Measurements from ENCODE around the gene DNM3.
"Not testable (repeated sequence)": the region's sequence is repeated elsewhere in the genome, so short reads cannot be mapped to it uniquely, and the experiment has no call there.

Gene DNM3

DNA sequence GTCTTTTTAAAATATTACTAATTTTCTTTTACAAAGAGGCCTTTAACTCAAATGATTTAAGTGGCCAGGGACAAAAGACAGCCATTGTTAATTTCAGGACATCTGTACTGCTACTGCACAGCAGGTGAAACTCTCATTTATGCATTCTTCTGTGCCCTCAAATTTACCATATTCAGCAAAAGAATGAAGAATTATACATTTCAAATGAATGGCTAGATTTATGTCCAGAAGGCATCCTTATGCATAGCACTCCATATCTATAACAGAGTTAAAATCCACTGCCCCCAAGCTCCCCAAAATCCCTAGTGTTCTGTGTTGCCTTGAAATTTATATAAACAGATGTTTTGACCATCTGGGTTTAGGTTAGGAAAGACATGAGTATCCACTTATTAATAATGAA lies 202.6 kb downstream of the DNM3 start:
- no peaks in the 10 kb centered on the region for H3K4me1 ChIP-seq (ENCODE audit: insufficient read depth, low read length)
- H3K9me3 ChIP-seq (ENCODE audit: low read length): no peaks in the 10 kb centered on the region
- H3K36me3 ChIP-seq (ENCODE audit: insufficient read depth, low read length): no peaks in the 10 kb centered on the region
- H3K9ac ChIP-seq (ENCODE audit: low read length): no peak overlapping the region
- no peak overlapping the region for H3K27ac ChIP-seq (ENCODE audit: low read depth, low read length)
- H3K4me3 ChIP-seq (ENCODE audit: low read depth in 1 of 2, low read length in 2 of 2): no peak overlapping the region
- no peaks in the 10 kb centered on the region for H3K27me3 ChIP-seq (ENCODE audit: control insufficient read depth in 1 of 2, insufficient read depth in 2 of 2, low read length in 2 of 2)

DNA sequence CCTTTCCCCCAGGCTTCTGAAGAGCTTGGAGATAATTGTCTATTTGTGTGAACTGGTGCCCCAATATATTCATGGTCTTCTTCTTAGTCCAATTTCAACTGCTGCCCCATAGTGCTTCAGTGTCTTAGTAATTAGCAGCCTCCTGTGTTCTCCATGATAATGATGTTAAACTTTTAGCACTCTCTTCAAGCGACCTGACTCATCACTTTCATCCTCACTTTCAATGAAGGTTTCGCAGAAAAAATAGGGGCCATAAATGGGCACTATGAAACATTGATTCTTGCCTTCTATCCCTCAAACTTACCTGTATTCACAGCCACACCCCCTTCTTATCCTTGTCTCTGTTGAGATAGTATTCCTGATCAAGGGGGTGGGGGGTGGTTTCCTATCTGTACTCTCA lies 210.6 kb downstream of the DNM3 start:
- H3K9me3 ChIP-seq (ENCODE audit: low read length): no peaks in the 10 kb centered on the region
- no peaks in the 10 kb centered on the region for H3K4me1 ChIP-seq (ENCODE audit: insufficient read depth, low read length)
- no peak overlapping the region for H3K9ac ChIP-seq (ENCODE audit: low read length)
- H3K27ac ChIP-seq (ENCODE audit: low read depth, low read length): no peak overlapping the region
- no peak overlapping the region for H3K4me3 ChIP-seq (ENCODE audit: low read depth in 1 of 2, low read length in 2 of 2)
- no peaks in the 10 kb centered on the region for H3K27me3 ChIP-seq (ENCODE audit: control insufficient read depth in 1 of 2, insufficient read depth in 2 of 2, low read length in 2 of 2)
- H3K36me3 ChIP-seq (ENCODE audit: insufficient read depth, low read length): no peaks in the 10 kb centered on the region

DNA sequence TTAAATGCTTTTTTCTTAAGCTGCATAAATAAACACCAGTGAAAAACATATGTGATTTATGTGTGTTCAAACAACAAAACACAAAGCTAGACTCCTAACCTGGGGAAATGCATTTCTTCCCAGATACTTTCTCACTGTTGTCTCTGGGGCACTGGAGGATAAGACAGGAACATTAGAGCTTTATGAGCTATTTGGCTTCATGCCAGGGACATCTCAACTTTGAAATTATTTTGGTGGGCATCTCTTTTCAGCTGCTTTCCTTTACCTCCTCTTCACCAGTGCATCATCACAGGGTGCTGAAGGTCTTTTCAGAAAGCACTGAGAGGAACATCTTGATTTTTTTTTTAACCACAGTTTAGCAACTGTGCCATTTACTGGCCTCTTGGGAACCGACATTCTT lies 212.9 kb downstream of the DNM3 start:
- Histone ChIP-seq H3K9ac (ENCODE audit: low read length) (no peak overlapping the region), H3K4me3 (ENCODE audit: low read depth in 1 of 2, low read length in 2 of 2) (no peak overlapping the region), H3K27me3 (ENCODE audit: control insufficient read depth in 1 of 2, insufficient read depth in 2 of 2, low read length in 2 of 2) (no peaks in the 10 kb centered on the region), H3K4me1 (ENCODE audit: insufficient read depth, low read length) (no peaks in the 10 kb centered on the region), H3K27ac (ENCODE audit: low read depth, low read length) (no peak overlapping the region), H3K36me3 (ENCODE audit: insufficient read depth, low read length) (no peaks in the 10 kb centered on the region), H3K9me3 (ENCODE audit: low read length) (no peaks in the 10 kb centered on the region)

DNA sequence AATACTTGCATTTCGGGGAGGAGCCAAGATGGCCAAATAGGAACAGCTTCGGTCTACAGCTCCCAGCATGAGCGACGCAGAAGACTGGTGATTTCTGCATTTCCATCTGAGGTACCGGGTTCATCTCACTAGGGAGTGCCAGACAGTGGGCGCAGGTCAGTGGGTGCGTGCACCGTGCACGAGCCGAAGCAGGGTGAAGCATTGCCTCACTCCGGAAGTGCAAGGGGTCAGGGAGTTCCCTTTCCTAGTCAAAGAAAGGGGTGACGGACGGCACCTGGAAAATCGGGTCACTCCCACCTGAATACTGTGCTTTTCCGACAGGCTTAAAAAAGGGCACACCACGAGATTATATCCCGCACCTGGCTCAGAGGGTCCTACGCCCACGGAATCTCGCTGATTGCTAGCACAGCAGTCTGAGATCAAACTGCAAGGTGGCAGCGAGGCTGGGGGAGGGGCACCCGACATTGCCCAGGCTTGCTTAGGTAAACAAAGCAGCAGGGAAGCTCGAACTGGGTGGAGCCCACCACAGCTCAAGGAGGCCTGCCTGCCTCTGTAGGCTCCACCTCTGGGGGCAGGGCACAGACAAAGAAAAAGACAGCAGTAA lies 214.6 kb downstream of the DNM3 start:
- not testable (repeated sequence) for H3K4me1 ChIP-seq (ENCODE audit: insufficient read depth, low read length); H3K4me3 ChIP-seq (ENCODE audit: low read depth in 1 of 2, low read length in 2 of 2); H3K27ac ChIP-seq (ENCODE audit: low read depth, low read length); H3K9ac ChIP-seq (ENCODE audit: low read length); H3K27me3 ChIP-seq (ENCODE audit: control insufficient read depth in 1 of 2, insufficient read depth in 2 of 2, low read length in 2 of 2); H3K9me3 ChIP-seq (ENCODE audit: low read length); H3K36me3 ChIP-seq (ENCODE audit: insufficient read depth, low read length)

DNA sequence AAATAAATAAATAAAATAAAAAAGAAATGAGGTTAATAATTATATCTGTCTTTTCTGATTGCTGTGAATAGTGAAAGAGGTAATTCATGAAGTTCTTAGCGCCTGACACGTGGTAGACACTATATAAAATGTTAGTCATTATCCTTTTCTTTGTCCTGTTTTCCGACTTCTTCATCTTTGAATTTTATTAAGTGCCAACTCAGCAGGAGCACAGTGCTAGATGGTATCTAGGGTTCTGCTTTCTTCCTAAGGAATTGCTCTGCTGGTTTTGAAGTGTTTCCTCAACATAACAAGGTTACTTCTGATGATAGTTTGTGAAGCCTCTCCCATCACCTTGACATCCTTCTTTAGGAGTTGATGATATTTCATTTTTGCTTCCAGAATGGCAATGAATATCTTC lies 227.0 kb downstream of the DNM3 start:
- Histone ChIP-seq H3K9ac (ENCODE audit: low read length) (no peak overlapping the region), H3K27ac (ENCODE audit: low read depth, low read length) (no peak overlapping the region), H3K27me3 (ENCODE audit: control insufficient read depth in 1 of 2, insufficient read depth in 2 of 2, low read length in 2 of 2) (no peaks in the 10 kb centered on the region), H3K9me3 (ENCODE audit: low read length) (no peaks in the 10 kb centered on the region), H3K4me3 (ENCODE audit: low read depth in 1 of 2, low read length in 2 of 2) (no peak overlapping the region), H3K36me3 (ENCODE audit: insufficient read depth, low read length) (no peaks in the 10 kb centered on the region), H3K4me1 (ENCODE audit: insufficient read depth, low read length) (no peaks in the 10 kb centered on the region)

DNA sequence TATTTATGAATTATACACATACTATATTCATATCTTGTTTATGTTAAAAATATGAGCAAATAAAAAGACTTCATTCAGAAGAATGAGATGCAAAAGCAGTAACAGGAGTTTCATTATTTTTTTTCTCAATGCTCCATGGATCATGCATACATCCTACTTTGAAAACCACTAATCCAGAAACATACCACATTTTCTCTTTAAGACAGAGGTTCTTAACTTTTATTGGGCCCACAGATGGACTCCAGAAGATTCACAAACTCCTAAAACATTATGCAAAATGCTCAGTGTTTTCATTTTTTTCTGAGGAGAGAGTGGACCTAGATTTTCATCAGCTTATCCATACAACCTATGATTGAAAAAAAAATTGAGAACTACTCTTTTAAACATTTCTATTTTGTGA lies 227.8 kb downstream of the DNM3 start:
- Histone ChIP-seq H3K27ac (ENCODE audit: low read depth, low read length) (no peak overlapping the region), H3K27me3 (ENCODE audit: control insufficient read depth in 1 of 2, insufficient read depth in 2 of 2, low read length in 2 of 2) (no peaks in the 10 kb centered on the region), H3K36me3 (ENCODE audit: insufficient read depth, low read length) (no peaks in the 10 kb centered on the region), H3K4me1 (ENCODE audit: insufficient read depth, low read length) (no peaks in the 10 kb centered on the region), H3K9me3 (ENCODE audit: low read length) (no peaks in the 10 kb centered on the region), H3K4me3 (ENCODE audit: low read depth in 1 of 2, low read length in 2 of 2) (no peak overlapping the region), H3K9ac (ENCODE audit: low read length) (no peak overlapping the region)

DNA sequence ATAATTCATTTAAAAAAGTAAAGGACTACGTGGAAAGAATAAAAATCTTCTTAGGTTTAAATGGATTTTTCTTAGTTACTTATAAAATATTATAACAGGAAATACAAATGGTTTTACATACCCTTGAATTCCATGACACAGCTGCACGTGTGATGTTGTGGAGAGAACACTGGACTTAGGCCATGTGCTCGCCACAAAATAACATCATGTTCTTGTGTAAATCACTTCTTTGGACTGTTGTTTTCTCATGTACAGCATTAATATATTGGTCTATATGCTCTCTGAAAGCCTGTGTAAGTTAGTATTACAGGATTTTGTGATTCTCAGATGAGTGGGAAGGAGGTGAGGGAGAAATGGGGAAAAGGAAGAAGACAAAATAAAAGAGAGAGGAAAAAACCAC lies 228.2 kb downstream of the DNM3 start:
- Histone ChIP-seq H3K9ac (ENCODE audit: low read length) (no peak overlapping the region), H3K27ac (ENCODE audit: low read depth, low read length) (no peak overlapping the region), H3K27me3 (ENCODE audit: control insufficient read depth in 1 of 2, insufficient read depth in 2 of 2, low read length in 2 of 2) (no peaks in the 10 kb centered on the region), H3K4me3 (ENCODE audit: low read depth in 1 of 2, low read length in 2 of 2) (no peak overlapping the region), H3K36me3 (ENCODE audit: insufficient read depth, low read length) (no peaks in the 10 kb centered on the region), H3K4me1 (ENCODE audit: insufficient read depth, low read length) (no peaks in the 10 kb centered on the region), H3K9me3 (ENCODE audit: low read length) (no peaks in the 10 kb centered on the region)

DNA sequence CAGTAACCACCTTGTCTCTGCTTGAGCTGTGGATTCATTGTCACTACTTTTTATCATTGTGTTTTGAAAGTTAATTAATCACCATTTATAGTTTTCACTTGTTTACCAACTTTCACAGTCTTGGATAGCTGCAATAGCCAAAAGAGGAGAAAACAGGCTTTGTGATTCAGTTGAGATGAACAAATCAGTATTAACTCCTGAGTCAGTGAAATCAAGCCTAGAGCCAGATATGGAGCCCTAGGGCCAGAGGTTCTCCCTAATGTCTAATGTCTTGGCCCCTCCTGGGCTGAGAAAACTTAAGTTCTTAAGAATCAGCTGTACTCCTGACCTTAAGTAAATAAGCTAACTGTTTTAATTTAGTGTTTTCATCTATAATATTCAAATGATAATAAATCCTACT lies 228.8 kb downstream of the DNM3 start:
- H3K27ac ChIP-seq (ENCODE audit: low read depth, low read length): no peak overlapping the region
- no peak overlapping the region for H3K9ac ChIP-seq (ENCODE audit: low read length)
- H3K27me3 ChIP-seq (ENCODE audit: control insufficient read depth in 1 of 2, insufficient read depth in 2 of 2, low read length in 2 of 2): no peaks in the 10 kb centered on the region
- H3K4me1 ChIP-seq (ENCODE audit: insufficient read depth, low read length): no peaks in the 10 kb centered on the region
- no peaks in the 10 kb centered on the region for H3K9me3 ChIP-seq (ENCODE audit: low read length)
- no peaks in the 10 kb centered on the region for H3K36me3 ChIP-seq (ENCODE audit: insufficient read depth, low read length)
- H3K4me3 ChIP-seq (ENCODE audit: low read depth in 1 of 2, low read length in 2 of 2): no peak overlapping the region

DNA sequence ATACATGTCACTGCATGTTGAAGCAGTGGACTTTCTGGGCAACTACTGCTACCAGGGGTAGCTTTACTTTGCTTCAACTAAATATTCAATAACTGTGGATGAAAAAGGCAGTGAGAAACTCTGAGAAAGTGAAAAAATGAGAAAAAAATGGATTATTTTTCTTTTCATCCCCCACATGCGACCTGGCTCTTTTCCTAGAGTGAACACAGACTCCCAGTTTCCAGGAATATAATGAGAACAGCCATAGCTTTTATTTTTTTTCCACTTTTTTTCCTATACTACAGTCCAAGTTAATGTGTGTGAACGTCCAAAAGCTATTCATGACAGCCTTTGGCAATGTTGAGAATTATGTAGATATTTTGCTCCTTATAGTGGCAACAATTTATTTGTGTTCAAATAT lies 230.4 kb downstream of the DNM3 start:
- no peaks in the 10 kb centered on the region for H3K36me3 ChIP-seq (ENCODE audit: insufficient read depth, low read length)
- H3K27ac ChIP-seq (ENCODE audit: low read depth, low read length): no peak overlapping the region
- no peaks in the 10 kb centered on the region for H3K9me3 ChIP-seq (ENCODE audit: low read length)
- no peaks in the 10 kb centered on the region for H3K27me3 ChIP-seq (ENCODE audit: control insufficient read depth in 1 of 2, insufficient read depth in 2 of 2, low read length in 2 of 2)
- no peak overlapping the region for H3K4me3 ChIP-seq (ENCODE audit: low read depth in 1 of 2, low read length in 2 of 2)
- no peaks in the 10 kb centered on the region for H3K4me1 ChIP-seq (ENCODE audit: insufficient read depth, low read length)
- H3K9ac ChIP-seq (ENCODE audit: low read length): no peak overlapping the region

DNA sequence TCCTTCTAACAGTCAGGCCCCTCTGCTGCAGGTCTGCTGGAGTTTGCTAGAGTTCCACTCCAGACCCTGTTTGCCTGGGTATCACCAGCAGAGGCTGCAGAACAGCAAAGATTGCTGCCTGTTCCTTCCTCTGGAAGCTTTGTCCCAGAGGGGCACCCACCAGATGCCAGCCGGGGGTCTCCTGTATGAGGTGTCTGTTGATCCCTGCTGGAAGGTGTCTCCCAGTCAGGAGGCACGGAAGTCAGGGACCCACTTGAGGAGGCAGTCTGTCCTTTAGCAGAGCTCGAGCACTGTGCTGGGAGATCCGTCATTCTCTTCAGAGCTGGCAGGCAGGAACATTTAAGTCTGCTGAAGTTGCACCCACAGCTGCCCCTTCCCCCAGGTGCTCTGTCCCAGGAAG lies 238.6 kb downstream of the DNM3 start:
- H3K4me3 ChIP-seq (ENCODE audit: low read depth in 1 of 2, low read length in 2 of 2); H3K9me3 ChIP-seq (ENCODE audit: low read length); H3K27ac ChIP-seq (ENCODE audit: low read depth, low read length); H3K4me1 ChIP-seq (ENCODE audit: insufficient read depth, low read length); H3K9ac ChIP-seq (ENCODE audit: low read length); H3K27me3 ChIP-seq (ENCODE audit: control insufficient read depth in 1 of 2, insufficient read depth in 2 of 2, low read length in 2 of 2); H3K36me3 ChIP-seq (ENCODE audit: insufficient read depth, low read length): not testable (repeated sequence)

DNA sequence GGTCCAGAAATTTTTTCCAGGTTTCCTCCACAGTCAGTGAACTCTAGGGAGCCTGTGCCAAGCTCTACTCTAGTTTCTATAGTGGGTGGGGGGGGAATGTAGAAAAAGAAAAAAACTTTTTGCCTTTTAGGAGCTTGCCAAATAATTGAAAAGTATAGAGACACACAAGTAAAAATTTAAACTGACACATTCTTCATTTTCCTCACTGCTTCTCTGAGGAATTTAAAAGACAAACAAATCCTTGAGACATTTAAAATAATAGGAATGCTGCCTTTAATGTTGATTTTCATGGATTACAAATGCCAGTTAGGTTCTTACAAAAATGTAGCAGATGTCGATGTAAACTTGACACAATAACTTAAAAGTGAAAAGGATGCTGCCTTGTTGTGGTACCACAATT lies 241.9 kb downstream of the DNM3 start:
- Histone ChIP-seq H3K36me3 (ENCODE audit: insufficient read depth, low read length) (no peaks in the 10 kb centered on the region), H3K27me3 (ENCODE audit: control insufficient read depth in 1 of 2, insufficient read depth in 2 of 2, low read length in 2 of 2) (no peaks in the 10 kb centered on the region), H3K9ac (ENCODE audit: low read length) (no peak overlapping the region), H3K4me1 (ENCODE audit: insufficient read depth, low read length) (no peaks in the 10 kb centered on the region), H3K27ac (ENCODE audit: low read depth, low read length) (no peak overlapping the region), H3K9me3 (ENCODE audit: low read length) (no peaks in the 10 kb centered on the region), H3K4me3 (ENCODE audit: low read depth in 1 of 2, low read length in 2 of 2) (no peak overlapping the region)

DNA sequence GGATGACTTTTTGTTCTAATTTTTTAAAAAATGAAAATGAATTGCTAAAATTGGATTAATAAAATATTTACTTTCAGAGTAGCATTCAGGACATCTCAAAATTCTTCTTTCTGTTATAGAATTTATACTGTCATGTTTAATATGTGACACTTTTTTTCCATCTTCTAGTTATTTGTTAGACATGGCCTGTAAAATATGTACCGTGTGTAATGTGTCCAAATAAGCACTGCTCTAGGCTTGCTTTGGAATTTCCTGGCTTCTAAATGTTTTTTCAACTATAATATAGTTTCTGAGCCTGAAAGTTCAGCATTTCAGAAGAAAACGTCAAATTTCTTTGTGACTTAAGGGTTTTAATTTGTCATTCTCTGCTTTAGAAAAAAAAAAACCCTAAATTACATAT lies 243.6 kb downstream of the DNM3 start:
- Histone ChIP-seq H3K27ac (ENCODE audit: low read depth, low read length) (no peak overlapping the region), H3K36me3 (ENCODE audit: insufficient read depth, low read length) (no peaks in the 10 kb centered on the region), H3K9ac (ENCODE audit: low read length) (no peak overlapping the region), H3K4me3 (ENCODE audit: low read depth in 1 of 2, low read length in 2 of 2) (no peak overlapping the region), H3K4me1 (ENCODE audit: insufficient read depth, low read length) (no peaks in the 10 kb centered on the region), H3K9me3 (ENCODE audit: low read length) (no peaks in the 10 kb centered on the region), H3K27me3 (ENCODE audit: control insufficient read depth in 1 of 2, insufficient read depth in 2 of 2, low read length in 2 of 2) (no peaks in the 10 kb centered on the region)

Data from muscle layer of colon (tissue), 2 donors.